Measurements from ENCODE around the gene GTPBP3.
"Not testable (repeated sequence)": the region's sequence is repeated elsewhere in the genome, so short reads cannot be mapped to it uniquely, and the experiment has no call there.

GRCh38 chr19:17363852-17364605, 26.7 kb downstream of the GTPBP3 start:
- TF ChIP-seq, protein P1, sequence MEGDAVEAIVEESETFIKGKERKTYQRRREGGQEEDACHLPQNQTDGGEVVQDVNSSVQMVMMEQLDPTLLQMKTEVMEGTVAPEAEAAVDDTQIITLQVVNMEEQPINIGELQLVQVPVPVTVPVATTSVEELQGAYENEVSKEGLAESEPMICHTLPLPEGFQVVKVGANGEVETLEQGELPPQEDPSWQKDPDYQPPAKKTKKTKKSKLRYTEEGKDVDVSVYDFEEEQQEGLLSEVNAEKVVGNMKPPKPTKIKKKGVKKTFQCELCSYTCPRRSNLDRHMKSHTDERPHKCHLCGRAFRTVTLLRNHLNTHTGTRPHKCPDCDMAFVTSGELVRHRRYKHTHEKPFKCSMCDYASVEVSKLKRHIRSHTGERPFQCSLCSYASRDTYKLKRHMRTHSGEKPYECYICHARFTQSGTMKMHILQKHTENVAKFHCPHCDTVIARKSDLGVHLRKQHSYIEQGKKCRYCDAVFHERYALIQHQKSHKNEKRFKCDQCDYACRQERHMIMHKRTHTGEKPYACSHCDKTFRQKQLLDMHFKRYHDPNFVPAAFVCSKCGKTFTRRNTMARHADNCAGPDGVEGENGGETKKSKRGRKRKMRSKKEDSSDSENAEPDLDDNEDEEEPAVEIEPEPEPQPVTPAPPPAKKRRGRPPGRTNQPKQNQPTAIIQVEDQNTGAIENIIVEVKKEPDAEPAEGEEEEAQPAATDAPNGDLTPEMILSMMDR (conservative IDR thresholded peaks at IDR 0.05; ENCODE audit: low read depth in 2 of 2): not testable (repeated sequence)
- TF ChIP-seq EZH2 (IDR thresholded peaks at IDR 0.05; ENCODE audit: low read depth, unreplicated experiment); EZH2phosphoT487 (IDR thresholded peaks at IDR 0.05; ENCODE audit: unreplicated experiment): not testable (repeated sequence)
